ENCODE results near the gene JAG1.

Gene JAG1

GRCh38 chr20:10681494-10681893 lies 7.7 kb upstream of the JAG1 start:
- H3K27me3 Mint-ChIP-seq (ENCODE audit: low read depth) = peaks cover 36% of the 10 kb centered on the region
- H3K36me3 Mint-ChIP-seq (ENCODE audit: low read depth) = no peaks in the 10 kb centered on the region
- no peak for DNase-seq (ENCODE audit: low spot score)
- no peak overlapping the region for H3K4me3 Mint-ChIP-seq
- no peaks in the 10 kb centered on the region for H3K9me3 Mint-ChIP-seq
- no peak overlapping the region for H3K27ac Mint-ChIP-seq
- no peaks in the 10 kb centered on the region for H3K4me1 Mint-ChIP-seq (ENCODE audit: low read depth)

GRCh38 chr20:10680571-10680970 lies 6.8 kb upstream of the JAG1 start:
- no peak overlapping the region for H3K27ac Mint-ChIP-seq
- peaks cover 43% of the 10 kb centered on the region for H3K27me3 Mint-ChIP-seq (ENCODE audit: low read depth)
- DNase-seq (ENCODE audit: low spot score) = no peak
- no peaks in the 10 kb centered on the region for H3K9me3 Mint-ChIP-seq
- no peaks in the 10 kb centered on the region for H3K4me1 Mint-ChIP-seq (ENCODE audit: low read depth)
- H3K36me3 Mint-ChIP-seq (ENCODE audit: low read depth) = no peaks in the 10 kb centered on the region
- no peak overlapping the region for H3K4me3 Mint-ChIP-seq

DNA sequence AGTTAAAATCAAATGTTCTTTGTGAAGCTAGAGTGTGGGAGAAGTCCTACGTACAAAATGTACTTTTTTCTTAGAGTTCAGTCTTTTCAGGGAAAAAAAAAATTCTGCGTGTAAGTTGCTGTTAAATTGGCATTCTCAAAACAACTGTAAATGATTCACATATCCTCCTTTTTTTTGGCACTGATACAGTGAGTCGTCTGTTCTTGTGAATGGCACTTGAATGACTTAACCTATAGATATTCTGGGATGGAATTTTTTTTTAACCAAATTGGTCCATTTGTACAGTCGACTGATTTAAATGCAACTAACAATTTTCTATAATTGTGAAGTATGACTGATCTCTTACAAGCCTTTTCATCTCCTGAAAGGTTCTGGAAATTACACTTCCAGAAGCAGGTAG lies 5.5 kb upstream of the JAG1 start:
- H3K4me3 Mint-ChIP-seq = no peak overlapping the region
- peaks cover 52% of the 10 kb centered on the region for H3K27me3 Mint-ChIP-seq (ENCODE audit: low read depth)
- DNase-seq (ENCODE audit: low spot score) = no peak
- no peaks in the 10 kb centered on the region for H3K9me3 Mint-ChIP-seq
- H3K36me3 Mint-ChIP-seq (ENCODE audit: low read depth) = no peaks in the 10 kb centered on the region
- H3K27ac Mint-ChIP-seq = no peak overlapping the region
- peaks cover 6% of the 10 kb centered on the region for H3K4me1 Mint-ChIP-seq (ENCODE audit: low read depth)

GRCh38 chr20:10676518-10676917 lies 2.7 kb upstream of the JAG1 start:
- H3K27me3 Mint-ChIP-seq (ENCODE audit: low read depth) = peaks cover 65% of the 10 kb centered on the region
- DNase-seq (ENCODE audit: low spot score) = no peak
- H3K36me3 Mint-ChIP-seq (ENCODE audit: low read depth) = no peaks in the 10 kb centered on the region
- H3K4me1 Mint-ChIP-seq (ENCODE audit: low read depth) = peaks cover 20% of the 10 kb centered on the region
- no peak overlapping the region for H3K27ac Mint-ChIP-seq
- H3K4me3 Mint-ChIP-seq = no peak overlapping the region
- H3K9me3 Mint-ChIP-seq = no peaks in the 10 kb centered on the region

DNA sequence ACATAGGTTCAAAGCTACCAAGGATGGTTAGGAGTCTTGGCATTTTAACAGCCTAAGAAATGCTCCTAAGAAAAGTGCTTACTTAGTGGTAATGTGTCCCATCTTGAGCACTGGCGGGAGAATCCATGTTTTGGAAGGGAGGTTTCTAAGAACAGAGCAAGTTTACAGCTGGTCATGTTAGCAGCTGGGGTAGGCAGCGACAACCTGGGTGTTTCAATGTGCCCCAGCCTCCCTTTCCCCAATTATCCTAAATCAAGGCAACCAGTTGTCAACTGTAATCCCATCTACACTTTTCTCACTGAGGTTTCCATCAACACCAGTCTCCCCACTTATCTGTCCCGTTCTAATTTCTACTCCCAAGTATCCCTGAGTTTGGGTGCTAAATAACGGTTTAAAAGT lies 1.6 kb upstream of the JAG1 start:
- no peak overlapping the region for H3K27ac Mint-ChIP-seq
- H3K4me1 Mint-ChIP-seq (ENCODE audit: low read depth) = peaks cover 22% of the 10 kb centered on the region
- peaks cover 73% of the 10 kb centered on the region for H3K27me3 Mint-ChIP-seq (ENCODE audit: low read depth)
- no peaks in the 10 kb centered on the region for H3K9me3 Mint-ChIP-seq
- no peaks in the 10 kb centered on the region for H3K36me3 Mint-ChIP-seq (ENCODE audit: low read depth)
- no peak for DNase-seq (ENCODE audit: low spot score)
- H3K4me3 Mint-ChIP-seq = peak overlapping the region; percentile 75

DNA sequence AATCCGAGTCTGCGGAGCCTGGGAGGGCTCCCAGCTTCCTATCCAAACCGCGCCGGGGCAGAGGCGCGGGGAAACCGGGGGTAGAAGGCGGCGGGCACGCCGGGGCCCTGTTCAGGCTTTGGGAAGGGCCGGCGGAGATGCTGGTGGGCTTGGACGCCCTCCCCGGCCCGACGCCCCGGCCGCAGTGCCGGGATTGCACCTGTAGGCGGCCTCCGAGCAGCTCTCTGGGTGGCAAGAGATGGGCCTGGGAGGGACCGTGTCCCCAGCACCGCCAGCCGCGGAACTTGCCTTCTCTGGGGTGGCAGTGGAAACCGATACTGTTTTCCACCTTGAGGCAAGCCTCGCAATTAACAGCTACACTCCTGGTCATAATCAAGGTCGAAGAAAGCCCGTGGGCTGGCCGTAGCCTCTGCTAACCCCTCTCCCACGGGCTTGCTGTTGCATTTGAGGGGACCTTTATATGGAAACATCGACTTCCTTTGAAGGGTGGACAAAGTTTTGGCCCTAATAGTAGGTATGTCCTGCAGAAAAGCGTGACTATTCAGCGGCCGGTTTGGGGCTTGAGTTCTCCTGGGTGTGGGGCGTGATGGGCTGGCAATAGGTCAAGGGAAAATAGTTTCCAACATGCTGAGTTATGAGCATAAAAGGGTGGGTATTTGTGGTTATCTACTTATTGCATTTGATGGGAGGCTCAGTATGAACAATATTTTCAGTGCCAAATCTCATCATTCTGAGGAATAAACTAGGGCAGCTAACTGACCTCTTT lies 1.1 kb upstream of the JAG1 start:
- H3K9me3 Mint-ChIP-seq = no peaks in the 10 kb centered on the region
- H3K27ac Mint-ChIP-seq = no peak overlapping the region
- DNase-seq (ENCODE audit: low spot score) = peak; percentile 56
- no peaks in the 10 kb centered on the region for H3K36me3 Mint-ChIP-seq (ENCODE audit: low read depth)
- H3K4me3 Mint-ChIP-seq = peak overlapping the region; percentile 75
- H3K4me1 Mint-ChIP-seq (ENCODE audit: low read depth) = peaks cover 22% of the 10 kb centered on the region
- H3K27me3 Mint-ChIP-seq (ENCODE audit: low read depth) = peaks cover 73% of the 10 kb centered on the region

DNA sequence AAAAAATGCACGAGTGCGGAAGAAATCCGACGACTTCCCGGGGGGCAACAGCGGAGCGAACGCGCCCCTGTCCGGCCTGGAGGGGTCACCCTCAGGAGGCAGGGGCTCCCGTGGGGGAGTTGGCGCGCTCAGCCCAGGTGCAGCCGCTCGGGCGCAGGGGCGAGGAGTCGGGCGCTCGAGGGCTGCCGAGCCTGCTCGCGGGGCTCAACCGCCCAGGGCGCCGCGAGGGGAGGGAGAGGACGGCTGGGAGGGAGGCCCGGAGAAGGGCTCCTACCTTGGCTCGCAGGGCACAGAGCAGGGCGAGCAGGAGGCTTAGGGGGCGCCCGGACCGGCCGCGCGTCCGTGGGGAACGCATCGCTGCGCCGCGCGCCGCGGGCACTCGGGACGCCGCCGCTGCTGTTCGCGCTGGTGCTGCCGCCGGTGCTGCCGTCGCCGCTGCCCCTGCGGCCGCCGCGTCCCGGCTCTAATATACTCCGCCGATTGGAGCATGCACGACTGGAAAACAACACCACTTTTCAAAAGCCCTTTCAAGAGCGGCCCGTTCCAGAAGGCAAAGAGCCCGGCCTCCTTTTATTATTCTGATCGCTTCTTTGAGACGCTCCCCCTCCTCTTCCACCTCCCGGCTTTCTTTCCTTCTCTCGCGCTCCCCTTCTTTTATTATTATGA lies 490 bp downstream of the JAG1 start:
- H3K27me3 Mint-ChIP-seq (ENCODE audit: low read depth) = peaks cover 71% of the 10 kb centered on the region
- H3K9me3 Mint-ChIP-seq = no peaks in the 10 kb centered on the region
- peaks cover 22% of the 10 kb centered on the region for H3K4me1 Mint-ChIP-seq (ENCODE audit: low read depth)
- DNase-seq (ENCODE audit: low spot score) = peak; percentile 22
- peak overlapping the region; percentile 93 for H3K4me3 Mint-ChIP-seq
- H3K27ac Mint-ChIP-seq = peak overlapping the region; percentile 80
- H3K36me3 Mint-ChIP-seq (ENCODE audit: low read depth) = no peaks in the 10 kb centered on the region

DNA sequence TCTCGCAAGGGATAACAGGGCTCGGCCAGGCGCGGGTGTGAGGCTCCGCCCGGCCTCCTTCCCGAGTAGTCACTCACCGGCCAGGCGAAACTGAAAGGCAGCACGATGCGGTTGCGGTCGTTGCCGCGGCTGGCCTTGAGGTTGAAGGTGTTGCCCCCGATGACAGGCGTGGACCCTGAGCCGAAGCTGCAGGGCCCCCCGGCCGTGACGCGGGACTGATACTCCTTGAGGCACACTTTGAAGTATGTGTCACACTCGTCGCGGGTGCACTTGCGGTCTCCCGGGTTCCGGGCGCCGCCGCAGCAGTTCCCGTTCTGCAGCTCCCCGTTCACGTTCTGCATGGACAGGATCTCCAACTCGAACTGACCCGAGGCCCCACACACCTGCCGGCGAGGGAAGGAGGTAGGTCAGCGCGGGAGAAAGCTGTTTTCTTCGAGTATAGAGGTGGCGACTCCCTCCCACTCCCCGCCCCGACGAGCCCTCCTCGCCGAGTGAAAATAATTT lies 1.1 kb downstream of the JAG1 start:
- H3K27ac Mint-ChIP-seq = no peak overlapping the region
- H3K9me3 Mint-ChIP-seq = no peaks in the 10 kb centered on the region
- H3K4me1 Mint-ChIP-seq (ENCODE audit: low read depth) = peaks cover 22% of the 10 kb centered on the region
- no peaks in the 10 kb centered on the region for H3K36me3 Mint-ChIP-seq (ENCODE audit: low read depth)
- peak overlapping the region; percentile 83 for H3K4me3 Mint-ChIP-seq
- peak; percentile 77 for DNase-seq (ENCODE audit: low spot score)
- H3K27me3 Mint-ChIP-seq (ENCODE audit: low read depth) = peaks cover 68% of the 10 kb centered on the region

DNA sequence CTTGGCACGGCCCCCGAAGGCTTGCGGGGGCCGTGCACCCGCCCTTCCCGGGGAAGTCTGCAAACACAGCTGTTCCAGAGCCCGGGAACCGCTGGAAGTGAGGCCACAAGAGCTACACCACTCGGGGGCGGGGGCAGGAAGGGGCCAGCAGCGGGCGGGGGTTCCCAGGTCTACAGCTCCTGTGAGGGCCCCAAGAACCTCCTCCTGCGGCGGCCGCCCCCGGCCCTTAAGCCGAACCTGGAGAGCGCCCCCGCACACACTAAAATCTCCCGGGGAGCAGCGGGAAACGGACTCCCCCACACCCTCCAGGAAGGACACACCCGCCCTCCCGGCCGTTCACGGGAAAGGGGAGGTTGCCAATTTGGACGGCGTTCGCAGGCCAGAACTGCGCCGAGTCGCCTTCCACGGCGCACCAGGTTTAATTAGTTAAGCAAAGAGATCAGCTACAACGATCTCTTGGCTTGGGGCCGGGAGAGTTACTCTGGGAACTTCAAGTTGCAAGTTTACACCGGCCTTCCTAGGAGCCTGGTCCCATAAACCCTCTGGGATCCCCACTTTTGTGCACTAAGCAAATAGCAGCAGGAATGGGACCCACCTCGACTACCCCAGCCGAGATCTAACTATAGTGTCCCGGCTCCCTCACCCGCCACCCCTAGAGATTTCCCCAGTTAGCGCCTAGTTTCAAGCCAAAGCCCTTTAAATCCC lies 1.7 kb downstream of the JAG1 start:
- H3K27ac Mint-ChIP-seq = no peak overlapping the region
- peaks cover 64% of the 10 kb centered on the region for H3K27me3 Mint-ChIP-seq (ENCODE audit: low read depth)
- peak; percentile 47 for DNase-seq (ENCODE audit: low spot score)
- peak overlapping the region; percentile 83 for H3K4me3 Mint-ChIP-seq
- H3K4me1 Mint-ChIP-seq (ENCODE audit: low read depth) = peaks cover 22% of the 10 kb centered on the region
- H3K36me3 Mint-ChIP-seq (ENCODE audit: low read depth) = no peaks in the 10 kb centered on the region
- H3K9me3 Mint-ChIP-seq = no peaks in the 10 kb centered on the region

GRCh38 chr20:10671221-10671918 lies 2.4 kb downstream of the JAG1 start:
- H3K27ac Mint-ChIP-seq = no peak overlapping the region
- H3K4me3 Mint-ChIP-seq = peak overlapping the region; percentile 62
- DNase-seq (ENCODE audit: low spot score) = peak; percentile 59
- H3K9me3 Mint-ChIP-seq = no peaks in the 10 kb centered on the region
- peaks cover 22% of the 10 kb centered on the region for H3K4me1 Mint-ChIP-seq (ENCODE audit: low read depth)
- peaks cover 57% of the 10 kb centered on the region for H3K27me3 Mint-ChIP-seq (ENCODE audit: low read depth)
- no peaks in the 10 kb centered on the region for H3K36me3 Mint-ChIP-seq (ENCODE audit: low read depth)

DNA sequence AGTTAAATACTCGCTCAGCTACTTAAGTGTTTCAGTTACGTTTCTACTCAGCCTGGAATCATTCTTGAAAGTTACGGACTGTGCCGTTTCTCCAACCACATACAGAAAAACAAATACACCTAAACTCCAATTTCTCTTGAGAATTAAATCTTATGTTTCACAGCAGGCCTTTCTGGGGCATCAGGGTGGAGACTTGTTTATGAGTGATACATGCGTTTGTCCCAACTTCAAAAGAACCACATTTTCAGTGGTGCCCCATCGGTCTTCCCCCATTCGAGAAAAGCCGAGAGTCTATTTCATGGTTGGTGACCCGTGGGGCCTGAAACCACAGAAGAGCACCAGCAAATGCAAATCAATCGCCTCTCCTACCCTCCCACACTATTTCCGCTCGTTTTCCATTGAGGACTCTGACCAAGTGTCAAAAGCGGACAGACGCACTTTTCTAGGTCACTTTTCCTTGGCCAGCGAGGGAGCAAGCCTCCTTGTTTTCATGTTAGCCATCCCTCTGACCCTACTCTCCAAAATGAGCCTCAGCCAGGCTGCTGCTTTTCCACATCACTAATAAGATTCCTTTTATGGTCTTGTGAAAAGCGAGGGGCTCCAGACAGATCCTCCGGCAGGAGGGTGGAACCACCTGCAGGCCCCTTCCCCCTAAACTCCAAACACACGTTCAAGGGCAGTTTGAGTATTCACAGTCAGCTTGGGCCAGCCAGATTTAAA lies 3.1 kb downstream of the JAG1 start:
- Mint-ChIP-seq H3K4me3 (no peak overlapping the region), H3K27me3 (ENCODE audit: low read depth) (peaks cover 55% of the 10 kb centered on the region)

DNA sequence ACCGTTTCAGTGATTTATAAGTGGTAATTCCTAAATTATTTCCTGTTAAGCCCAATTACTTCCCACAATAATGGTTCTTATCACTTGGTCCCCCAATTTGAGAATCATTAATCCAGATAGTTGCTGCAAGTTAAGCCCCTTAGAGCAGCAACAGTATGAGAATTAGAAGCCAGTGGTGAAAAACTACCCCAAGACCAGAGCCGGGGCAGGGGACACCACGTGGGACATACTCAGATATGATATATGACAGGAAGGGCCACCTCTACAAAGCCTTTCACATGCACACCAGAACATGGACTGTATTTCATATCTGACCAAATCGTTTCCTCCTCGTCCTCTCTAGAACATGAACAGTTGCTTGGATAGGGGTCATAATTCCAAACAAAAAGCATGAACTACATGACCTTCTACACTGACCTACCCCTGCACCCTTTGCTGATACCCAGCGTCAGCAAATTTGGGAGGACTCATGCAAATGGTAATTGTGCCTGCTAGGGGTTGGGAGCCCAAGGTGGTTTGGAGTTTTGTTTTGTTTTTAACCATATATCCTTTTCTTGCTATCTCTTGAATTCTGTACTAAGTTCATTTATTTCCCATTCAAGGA lies 3.9 kb downstream of the JAG1 start:
- no peaks in the 10 kb centered on the region for H3K36me3 Mint-ChIP-seq (ENCODE audit: low read depth)
- peaks cover 48% of the 10 kb centered on the region for H3K27me3 Mint-ChIP-seq (ENCODE audit: low read depth)
- peaks cover 18% of the 10 kb centered on the region for H3K4me1 Mint-ChIP-seq (ENCODE audit: low read depth)
- no peaks in the 10 kb centered on the region for H3K9me3 Mint-ChIP-seq
- DNase-seq (ENCODE audit: low spot score) = no peak
- no peak overlapping the region for H3K4me3 Mint-ChIP-seq
- no peak overlapping the region for H3K27ac Mint-ChIP-seq

More for the DNA sequence above, 3.1 kb downstream of the JAG1 start:
- DNase-seq (ENCODE audit: low spot score) = no peak
- no peak overlapping the region for H3K27ac Mint-ChIP-seq
- peaks cover 22% of the 10 kb centered on the region for H3K4me1 Mint-ChIP-seq (ENCODE audit: low read depth)
- H3K9me3 Mint-ChIP-seq = no peaks in the 10 kb centered on the region
- H3K36me3 Mint-ChIP-seq (ENCODE audit: low read depth) = no peaks in the 10 kb centered on the region

All from T-helper 2 cell treated with Interferon-gamma antibody and Interleukin-4, amounts not matched to agents 5 μg/mL and 100 μg/mL, for 36 hours (primary cell).